CD4-positive, alpha-beta T cell treated with Interleukin-2 at 100 ng/mL for 4 hours (primary cell): ENCODE data around the gene CCDC102A.
A peak's percentile ranks its signal among the peaks of the same experiment; 100 is the strongest.

Experiments used
- DNase-seq: peaks from one replicate; pipeline ENCODE4 v3.0.0-alpha.2; 2020; ENCODE audit warnings: low spot score

The CCDC102A gene

DNA sequence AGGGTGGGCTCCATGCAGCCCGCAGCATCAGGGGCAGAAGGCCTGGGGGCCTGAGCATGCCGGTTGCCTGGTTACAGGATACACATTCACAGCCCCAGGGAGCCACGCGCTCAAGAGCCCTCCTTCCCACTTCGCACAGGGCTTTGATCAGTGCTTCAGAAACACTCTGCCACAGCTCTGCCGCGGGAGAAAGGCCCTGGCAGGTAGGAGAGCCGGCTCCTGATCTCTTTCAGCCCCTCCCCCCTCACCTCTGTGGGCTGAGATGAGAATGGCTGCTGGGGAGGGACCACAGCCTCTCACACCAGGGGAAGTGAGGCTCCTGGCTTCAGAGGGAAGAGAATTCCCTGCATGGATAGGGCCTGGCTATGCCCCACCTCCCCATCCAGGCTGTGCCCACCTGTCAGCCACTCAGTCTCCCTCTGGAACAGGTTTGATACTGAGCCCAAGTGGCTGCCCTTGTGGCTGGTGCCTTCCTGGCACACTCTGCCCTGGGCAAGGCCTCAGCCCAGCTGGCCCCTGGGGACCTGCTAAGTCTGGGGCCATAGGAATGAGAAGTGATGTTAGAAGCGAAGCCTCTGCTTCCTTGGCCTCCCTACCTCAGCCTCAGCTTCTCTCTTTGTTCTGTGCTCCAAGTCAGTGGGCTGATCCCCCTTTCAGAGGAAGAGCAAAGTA lies 58.7 kb downstream of the CCDC102A start:
- DNase-seq: no peak

DNA sequence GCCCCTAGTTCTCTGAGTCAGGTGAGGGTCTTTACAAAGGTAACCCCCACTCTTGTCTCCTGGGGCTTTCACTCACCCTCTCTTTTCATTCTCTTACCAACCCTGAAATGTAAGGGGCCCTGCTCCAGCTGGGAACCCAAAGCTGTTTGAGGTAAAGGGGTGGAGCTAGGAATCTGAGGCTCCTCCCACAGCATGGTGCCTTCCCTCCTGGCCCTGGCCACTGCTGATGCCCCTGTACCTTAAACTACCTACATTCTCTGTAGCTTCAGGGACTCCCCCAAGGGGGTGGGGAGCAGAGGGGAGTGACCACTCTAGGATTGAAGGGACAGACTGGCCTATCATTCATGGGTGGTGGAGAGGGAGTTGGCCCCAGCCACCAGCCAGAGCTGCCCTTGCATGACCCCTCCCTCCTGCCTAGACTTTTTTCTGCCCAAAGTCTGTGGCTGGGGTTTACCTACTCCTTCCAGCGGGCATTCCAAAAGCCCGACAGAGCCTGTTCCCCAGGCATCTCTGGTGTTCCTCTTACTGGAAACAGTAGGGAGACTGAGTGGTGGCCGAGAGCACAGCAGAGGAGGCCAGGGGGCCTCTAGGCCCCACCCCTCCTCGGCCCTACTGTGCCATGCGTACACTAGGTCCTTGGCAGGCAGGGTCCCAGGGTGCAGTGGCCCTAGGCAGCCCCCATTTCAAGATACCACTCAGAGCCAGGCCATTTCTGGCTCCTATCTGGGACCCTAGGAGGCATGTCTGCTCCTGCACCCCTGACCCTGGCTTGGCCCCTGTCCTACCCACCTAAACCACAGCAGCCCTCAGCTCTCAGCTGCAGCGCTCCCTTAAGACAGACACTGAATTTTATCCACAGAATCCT lies 59.6 kb downstream of the CCDC102A start:
- no peak for DNase-seq

DNA sequence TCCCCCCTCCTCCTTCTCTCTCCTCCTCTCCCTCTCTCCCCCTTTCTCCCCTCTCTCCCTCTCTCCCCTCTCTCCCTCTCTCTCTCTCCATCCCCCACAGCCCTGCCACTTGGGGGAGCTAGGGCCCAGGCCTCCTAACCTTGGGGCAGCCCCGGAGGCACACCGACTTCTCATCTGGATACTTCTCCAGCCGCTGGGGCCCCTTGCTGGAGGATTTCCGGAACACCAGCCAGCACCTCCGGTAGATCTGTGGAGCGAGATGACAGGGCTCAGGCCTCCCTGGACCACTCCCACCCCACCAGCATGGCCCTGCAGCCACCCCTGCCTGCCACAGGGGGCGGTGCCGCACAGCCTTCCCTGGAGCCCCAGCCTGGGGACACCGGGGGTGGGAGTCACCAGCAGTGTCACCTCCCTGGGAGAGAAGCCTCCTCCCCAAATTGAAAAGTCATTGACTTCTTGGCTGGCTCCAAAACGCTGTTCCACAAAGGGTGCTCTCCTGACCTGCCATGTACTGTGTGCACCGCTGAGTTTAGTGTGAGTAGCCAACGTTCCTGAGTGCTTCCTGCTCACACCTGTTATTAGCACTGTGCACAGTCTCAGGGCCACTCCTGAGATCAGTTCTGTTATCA lies 60.5 kb downstream of the CCDC102A start:
- DNase-seq: peak; percentile 72

DNA sequence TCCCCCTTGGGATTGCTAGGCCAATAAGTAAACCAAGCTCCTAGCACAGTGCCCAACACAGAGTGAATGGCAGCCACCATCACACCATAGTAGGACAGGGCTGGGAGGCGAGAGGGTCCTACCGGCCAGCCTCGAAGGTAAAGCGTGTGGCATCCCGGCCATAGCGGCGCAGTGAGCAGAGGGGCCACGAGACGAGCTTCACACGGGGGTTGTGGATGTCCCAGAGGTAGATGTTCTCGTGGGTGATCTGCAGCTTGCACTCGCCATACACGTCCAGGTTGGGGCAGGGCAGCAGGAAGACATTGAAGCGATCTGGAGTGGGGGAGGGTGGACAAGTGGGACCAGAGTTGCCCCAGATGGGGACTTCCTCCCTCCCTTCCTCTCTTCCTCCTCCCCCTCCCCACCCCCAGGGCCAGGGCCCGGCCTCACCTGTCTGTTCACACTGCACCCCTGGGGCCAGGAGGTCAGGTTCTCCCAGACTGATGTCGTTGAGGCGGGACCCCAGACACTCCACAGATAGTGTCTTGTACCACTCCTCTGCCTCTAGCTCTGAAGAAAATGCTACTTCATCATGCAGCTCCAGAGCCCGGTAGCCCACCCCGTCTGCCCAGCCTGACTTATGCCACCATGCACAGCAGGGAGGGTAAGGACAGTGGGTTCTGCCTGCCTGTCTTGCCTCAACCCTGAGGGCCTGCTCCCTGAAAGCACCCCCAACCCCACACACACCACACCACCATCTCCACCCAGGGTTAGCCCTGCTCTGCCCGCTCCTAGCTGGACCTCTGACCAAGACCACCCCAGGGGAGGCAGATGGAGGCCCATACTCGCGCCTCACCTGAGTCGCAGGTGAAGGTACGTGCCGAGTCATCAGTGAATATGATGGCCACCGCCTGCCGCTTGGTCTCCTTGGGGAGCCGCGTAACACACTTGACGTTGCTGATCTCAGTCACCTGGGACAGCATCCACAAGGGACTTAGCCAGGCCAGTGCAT lies 61.4 kb downstream of the CCDC102A start:
- no peak for DNase-seq

DNA sequence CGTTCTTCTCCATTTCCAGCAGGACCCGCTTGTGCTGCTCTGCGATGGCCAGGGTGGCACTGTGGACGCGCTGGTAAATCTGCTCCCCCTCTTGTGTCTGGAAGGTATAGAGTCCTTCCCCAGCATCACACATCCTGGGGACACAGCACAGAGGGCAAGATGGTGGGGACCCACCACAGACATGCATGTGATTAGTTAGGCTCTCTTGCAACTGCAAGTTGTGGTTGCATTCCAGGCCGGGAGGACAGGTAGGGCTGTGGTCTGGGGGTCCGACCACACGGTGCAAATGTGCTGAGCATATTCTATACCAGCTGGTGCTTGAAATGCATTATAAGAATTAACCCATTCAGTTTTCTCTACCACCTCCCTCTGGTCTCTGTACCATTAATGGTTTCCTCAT lies 62.5 kb downstream of the CCDC102A start:
- no peak for DNase-seq

DNA sequence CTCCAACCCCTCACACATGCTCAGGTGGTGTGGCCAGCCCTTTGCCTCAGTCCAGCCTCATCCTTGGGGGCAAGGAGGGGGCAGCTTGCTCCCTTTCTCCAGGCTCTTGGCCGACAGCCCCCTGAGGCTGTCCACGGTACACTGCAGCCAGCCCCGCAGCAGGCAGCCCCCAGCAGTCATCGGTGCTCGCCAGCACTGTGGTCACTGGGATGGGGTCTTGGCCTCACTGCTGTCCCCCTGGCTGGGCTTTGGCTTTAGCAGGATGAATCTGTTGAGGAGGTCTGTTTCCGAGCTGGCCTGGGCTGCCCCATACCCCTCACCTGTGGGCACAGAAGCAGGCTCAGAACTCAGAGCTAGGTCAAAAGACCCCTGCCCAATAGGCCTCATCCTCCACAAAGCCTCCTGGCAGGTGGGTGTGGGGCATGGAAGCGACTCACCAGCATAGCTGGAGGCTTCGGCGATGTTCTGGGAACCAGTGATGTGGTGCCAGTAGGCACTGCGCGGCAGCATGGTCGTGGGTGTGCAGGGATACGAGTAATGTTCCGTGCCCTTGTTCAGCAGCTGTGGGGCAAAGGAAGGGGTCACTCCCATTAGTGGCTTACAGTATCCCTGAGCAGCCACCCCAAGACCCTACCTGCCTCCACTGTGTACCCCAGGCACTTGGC lies 63.1 kb downstream of the CCDC102A start:
- no peak for DNase-seq

DNA sequence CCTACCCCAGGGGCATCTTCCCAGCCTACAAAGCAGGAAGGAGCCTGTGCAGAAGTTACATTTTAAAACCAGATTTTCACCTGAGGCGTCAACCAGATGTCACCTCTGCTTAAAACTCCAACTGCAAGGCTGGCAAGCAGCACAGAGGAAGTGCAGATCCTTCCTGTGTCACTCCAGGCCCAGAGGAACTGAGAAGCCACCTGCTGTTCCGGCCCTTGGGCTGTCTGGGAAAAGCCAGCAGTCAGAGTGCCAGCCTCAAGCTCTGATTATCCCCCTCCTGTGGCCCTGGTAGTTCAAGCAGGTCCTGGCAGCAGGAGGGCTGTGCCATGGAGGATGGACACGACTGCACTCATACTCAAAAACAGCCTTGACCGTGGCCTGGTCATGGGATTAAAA lies 63.7 kb downstream of the CCDC102A start:
- DNase-seq: no peak

DNA sequence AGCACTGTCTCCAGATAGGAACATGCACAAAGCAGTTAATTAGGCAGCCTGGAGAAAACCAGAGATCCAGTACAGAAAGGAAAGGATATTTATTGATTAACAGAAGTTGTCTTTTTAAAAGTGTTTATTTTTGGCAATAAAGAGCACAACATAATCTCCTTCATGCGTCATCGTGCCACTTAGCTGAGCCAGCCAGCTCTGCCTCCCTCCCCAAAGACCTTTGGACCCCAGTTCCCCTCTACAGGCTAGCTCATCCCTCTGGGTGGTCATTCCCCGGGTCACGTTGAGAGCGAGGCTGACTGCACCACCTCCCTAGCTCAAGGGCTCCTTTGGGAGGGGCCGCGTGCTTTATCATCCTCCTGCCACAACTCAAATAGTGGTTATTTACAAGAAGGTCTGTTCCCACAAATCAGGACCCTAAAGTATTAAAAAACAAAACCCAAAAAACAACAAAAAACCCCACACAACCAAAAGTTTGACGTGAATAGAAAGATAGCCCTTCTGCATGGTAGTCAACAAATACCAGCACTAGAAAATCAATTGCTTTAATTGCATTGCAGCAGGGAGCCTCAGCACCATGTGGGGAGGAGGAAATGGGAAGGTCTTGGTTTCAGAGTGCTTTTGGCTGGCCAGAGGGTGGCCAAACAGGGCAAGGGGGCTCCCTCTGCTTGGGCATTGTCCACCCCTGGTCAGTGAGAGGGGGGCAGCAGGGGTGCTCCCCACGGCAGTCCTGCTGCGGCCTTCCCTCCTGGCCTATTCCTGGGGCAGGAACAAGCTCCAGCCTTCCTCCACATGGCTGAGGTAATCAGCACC lies 64.3 kb downstream of the CCDC102A start:
- DNase-seq: no peak

DNA sequence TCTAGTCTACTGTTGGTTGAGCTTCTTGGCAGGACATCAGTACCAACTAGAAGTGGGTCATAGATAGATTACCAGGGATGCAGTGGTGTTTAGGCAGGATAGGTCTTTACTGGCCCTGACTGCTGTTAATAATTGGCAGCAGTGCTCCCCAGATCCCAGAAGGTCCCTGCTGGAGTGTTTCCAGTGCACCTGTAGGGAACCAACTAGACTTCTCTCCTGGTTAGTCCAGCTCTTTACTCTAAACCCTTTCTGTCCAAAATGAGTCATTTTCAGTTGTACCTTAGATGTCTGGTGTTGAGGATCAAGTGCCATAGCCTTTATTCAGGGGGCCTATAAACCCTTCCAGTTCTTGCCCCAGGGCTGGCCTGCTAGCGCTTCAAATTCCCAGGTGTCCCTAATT lies 65.2 kb downstream of the CCDC102A start:
- DNase-seq: no peak

DNA sequence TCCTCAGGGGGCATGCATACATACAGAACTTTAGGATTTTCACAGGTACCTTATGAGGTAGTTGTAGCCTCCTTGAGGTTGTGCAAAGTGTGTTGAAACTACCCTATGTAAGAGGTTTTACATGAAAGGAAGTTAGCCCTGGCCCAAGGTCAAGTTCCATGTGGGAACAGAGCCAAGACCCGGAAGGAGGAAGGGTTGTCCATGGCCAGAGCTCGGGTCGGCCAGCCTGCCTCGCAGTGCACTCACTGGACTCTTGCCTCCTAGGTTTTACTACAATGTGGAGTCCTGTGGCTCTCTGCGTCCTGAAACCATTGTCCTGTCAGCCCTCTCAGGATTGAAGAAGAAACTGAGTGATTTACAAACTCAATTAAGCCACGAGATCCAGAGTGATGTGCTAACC lies 65.7 kb downstream of the CCDC102A start:
- no peak for DNase-seq

DNA sequence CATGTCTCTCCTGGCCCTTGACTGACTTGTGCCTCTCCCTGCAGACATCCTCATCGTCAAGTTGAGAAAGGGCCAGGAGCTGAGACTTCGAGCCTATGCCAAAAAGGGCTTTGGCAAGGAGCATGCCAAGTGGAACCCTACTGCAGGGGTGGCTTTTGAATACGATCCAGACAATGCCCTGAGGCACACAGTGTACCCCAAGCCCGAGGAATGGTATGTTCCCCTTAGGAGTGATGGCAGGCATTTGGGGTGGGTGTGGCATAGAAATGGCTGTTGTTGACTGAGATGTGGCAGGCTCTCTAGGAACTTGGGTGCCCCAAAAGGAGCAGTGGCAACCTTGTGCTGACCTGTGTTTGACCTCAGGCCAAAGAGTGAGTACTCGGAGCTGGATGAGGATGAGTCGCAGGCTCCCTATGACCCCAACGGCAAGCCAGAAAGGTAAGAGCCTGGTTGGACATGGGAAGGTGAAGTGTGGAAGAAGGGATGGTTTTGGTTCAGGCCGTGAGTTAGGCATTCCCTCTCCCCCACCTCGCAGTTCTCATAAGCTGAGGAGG lies 66.4 kb downstream of the CCDC102A start:
- no peak for DNase-seq

DNA sequence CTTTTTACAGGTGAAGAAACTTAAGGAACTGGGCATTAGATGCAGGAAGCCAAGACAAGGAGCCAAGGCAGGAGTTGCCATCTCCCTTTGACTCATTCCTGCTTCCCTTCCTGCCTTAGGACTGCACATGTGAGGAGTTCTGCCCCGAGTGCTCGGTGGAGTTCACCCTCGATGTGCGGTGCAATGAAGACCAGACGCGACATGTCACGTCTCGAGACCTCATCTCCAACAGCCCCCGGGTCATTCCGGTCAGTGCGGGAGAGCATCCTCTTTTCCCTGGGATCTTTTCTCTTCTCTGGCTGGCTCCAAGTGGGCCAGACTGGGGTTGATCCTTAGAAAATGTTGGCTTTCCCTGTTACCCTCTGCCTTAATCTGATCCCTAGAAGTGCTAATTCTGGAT lies 67.3 kb downstream of the CCDC102A start:
- no peak for DNase-seq

DNA sequence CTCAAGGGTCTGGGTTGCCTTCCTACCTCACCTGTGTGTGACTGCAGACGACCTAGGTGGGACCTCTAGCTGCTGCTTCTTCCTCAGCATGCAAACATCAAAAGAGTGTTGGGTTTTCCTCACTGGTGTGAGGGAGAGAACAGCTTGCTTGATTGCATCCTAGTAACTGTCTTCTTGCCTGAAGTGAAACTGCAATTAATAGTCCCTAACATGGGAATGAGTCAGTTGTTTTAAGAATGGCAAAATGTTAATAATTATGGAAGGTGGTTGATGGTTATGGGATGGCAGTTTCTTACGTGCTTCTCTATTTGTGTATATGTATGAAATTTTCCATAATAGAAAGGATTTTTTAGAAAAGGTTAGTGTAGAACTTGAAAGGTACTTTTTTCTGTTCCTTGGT lies 68.0 kb downstream of the CCDC102A start:
- DNase-seq: no peak

DNA sequence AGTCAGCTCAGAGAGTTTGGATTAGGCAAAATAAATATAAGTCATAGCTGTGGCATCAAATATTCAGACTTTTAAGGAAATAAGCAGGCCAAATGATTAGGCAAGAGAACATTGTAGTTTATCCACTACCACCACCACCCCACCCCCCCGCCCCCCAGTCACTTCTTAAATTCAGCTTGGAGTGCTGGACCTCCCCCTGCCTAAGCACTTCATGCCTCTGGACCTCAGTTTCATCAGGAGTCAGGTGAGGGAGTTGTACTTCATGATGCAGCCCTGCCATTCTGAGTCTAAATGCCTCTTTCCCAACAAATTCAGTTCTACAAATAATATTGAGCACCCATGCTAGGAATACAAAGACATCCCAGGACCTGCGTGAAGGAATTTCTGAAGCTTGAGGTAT lies 71.8 kb downstream of the CCDC102A start:
- DNase-seq: no peak

DNA sequence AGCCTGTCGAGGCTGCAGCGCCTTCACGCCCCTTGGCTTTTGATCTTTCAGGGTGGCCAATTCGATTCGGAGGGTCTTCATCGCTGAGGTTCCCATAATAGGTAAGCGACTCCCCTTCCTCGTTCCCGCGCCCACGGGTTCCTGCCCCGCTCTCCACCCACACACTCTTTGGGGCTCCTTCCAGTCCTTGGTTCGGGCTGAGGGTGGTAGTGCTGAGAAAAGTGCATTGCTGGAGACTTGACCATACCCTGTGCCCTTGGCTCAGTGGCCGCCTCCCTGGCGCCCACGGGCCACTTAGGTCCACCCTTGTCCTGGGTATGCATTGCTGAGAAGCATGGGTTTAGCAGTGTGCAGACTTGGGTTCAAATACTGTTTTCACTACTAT lies 73.4 kb downstream of the CCDC102A start:
- no peak for DNase-seq

DNA sequence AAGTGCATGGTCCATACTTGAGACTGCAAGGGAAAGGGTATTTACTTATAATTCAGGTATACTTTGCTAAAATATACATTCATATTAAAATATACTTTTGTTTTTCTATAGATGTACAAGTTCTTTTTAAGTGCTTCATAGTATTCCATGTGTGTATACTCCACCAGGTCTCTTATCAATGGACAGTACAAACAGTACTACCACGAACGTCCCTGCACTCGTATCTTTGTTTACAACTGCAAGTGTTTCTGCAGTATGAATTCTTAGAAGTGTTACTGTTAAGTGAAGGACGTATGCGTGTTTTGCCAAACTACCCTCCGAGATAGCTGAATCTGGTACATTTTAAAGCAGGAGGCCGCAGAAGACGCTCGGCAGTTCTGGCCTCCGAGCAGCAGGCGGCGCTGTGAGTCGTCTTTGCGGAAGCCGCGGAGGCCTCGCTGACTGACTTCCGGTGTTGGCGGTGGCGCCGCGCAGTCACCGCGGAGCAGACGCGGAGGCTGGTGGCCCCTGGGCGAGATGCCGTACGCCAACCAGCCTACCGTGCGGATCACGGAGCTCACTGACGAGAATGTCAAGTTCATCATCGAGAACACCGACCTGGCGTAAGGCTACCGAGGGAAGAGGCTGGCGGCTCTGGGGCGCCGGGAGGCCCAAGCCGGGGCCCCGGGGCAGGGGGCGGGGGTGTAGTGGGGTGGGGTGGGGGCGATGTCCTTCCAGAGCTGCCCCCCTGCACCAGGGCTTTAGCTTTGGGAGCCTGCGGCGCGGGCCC lies 74.0 kb downstream of the CCDC102A start, which contains the start of gene POLR2C:
POLR2C (plus strand) TSS at position 471 of the 769 bp plus-strand sequence; CDS start at position 517, 46 bp downstream.
- peak; percentile 94 for DNase-seq
